Measurements from ENCODE around the gene ADD2.

Gene ADD2

GRCh38 chr2:70703900-70704549, 64.0 kb downstream of the ADD2 start:
- Histone ChIP-seq H3K4me1 (ENCODE audit: control insufficient read depth, insufficient read depth, low read length) (no peaks in the 10 kb centered on the region), H3K9me3 (ENCODE audit: control insufficient read depth, insufficient read depth, low read length) (no peaks in the 10 kb centered on the region), H3K4me3 (ENCODE audit: low read length) (no peak overlapping the region), H3K27me3 (ENCODE audit: control insufficient read depth, insufficient read depth, low read length) (no peaks in the 10 kb centered on the region), H3K27ac (ENCODE audit: low read length) (no peak overlapping the region), H3K36me3 (ENCODE audit: control insufficient read depth, insufficient read depth, low read length) (no peaks in the 10 kb centered on the region)
- DNase-seq (ENCODE audit: low read depth, low spot score) = no peak
- WGBS (ENCODE audit: insufficient coverage, insufficient read length) = no CpG with 5 or more reads among the region's 9 CpGs

GRCh38 chr2:70702711-70703395, 65.1 kb downstream of the ADD2 start:
- no peak overlapping the region for H3K4me3 ChIP-seq (ENCODE audit: low read length)
- H3K36me3 ChIP-seq (ENCODE audit: control insufficient read depth, insufficient read depth, low read length) = 0 out of 2 replicates have a peak, but pooled peaks cover under 1% of the 10 kb centered on the region
- H3K27me3 ChIP-seq (ENCODE audit: control insufficient read depth, insufficient read depth, low read length) = no peaks in the 10 kb centered on the region
- no CpG with 5 or more reads among the region's 8 CpGs for WGBS (ENCODE audit: insufficient coverage, insufficient read length)
- no peaks in the 10 kb centered on the region for H3K9me3 ChIP-seq (ENCODE audit: control insufficient read depth, insufficient read depth, low read length)
- no peak overlapping the region for H3K27ac ChIP-seq (ENCODE audit: low read length)
- DNase-seq (ENCODE audit: low read depth, low spot score) = no peak
- H3K4me1 ChIP-seq (ENCODE audit: control insufficient read depth, insufficient read depth, low read length) = no peaks in the 10 kb centered on the region

- Histone ChIP-seq H3K27ac (ENCODE audit: low read length) (no peak overlapping the region), H3K9me3 (ENCODE audit: control insufficient read depth, insufficient read depth, low read length) (no peaks in the 10 kb centered on the region), H3K27me3 (ENCODE audit: control insufficient read depth, insufficient read depth, low read length) (no peaks in the 10 kb centered on the region), H3K4me1 (ENCODE audit: control insufficient read depth, insufficient read depth, low read length) (no peaks in the 10 kb centered on the region; the same call in 1 of the 2 replicates), H3K36me3 (ENCODE audit: control insufficient read depth, insufficient read depth, low read length) (peaks cover 11% of the 10 kb centered on the region), H3K4me3 (ENCODE audit: low read length) (no peak overlapping the region)
- no CpG with 5 or more reads among the region's 3 CpGs for WGBS (ENCODE audit: insufficient coverage, insufficient read length)
- DNase-seq (ENCODE audit: low read depth, low spot score) = no peak
Observed at GRCh38 chr2:70698847-70699246, 69.2 kb downstream of the ADD2 start.

- DNase-seq (ENCODE audit: low read depth, low spot score) = no peak
- Histone ChIP-seq H3K9me3 (ENCODE audit: control insufficient read depth, insufficient read depth, low read length) (no peaks in the 10 kb centered on the region), H3K36me3 (ENCODE audit: control insufficient read depth, insufficient read depth, low read length) (peaks cover 13% of the 10 kb centered on the region), H3K4me1 (ENCODE audit: control insufficient read depth, insufficient read depth, low read length) (no peaks in the 10 kb centered on the region; the same call in 1 of the 2 replicates), H3K4me3 (ENCODE audit: low read length) (no peak overlapping the region), H3K27ac (ENCODE audit: low read length) (no peak overlapping the region), H3K27me3 (ENCODE audit: control insufficient read depth, insufficient read depth, low read length) (no peaks in the 10 kb centered on the region)
- no CpG with 5 or more reads among the region's 12 CpGs for WGBS (ENCODE audit: insufficient coverage, insufficient read length)
Observed at GRCh38 chr2:70697603-70698383, 70.2 kb downstream of the ADD2 start.

- no peak overlapping the region for H3K27ac ChIP-seq (ENCODE audit: low read length)
- no peaks in the 10 kb centered on the region for H3K27me3 ChIP-seq (ENCODE audit: control insufficient read depth, insufficient read depth, low read length)
- H3K36me3 ChIP-seq (ENCODE audit: control insufficient read depth, insufficient read depth, low read length) = peaks cover 27% of the 10 kb centered on the region
- H3K4me1 ChIP-seq (ENCODE audit: control insufficient read depth, insufficient read depth, low read length) = no peaks in the 10 kb centered on the region; the same call in 1 of the 2 replicates
- DNase-seq (ENCODE audit: low read depth, low spot score) = no peak
- H3K9me3 ChIP-seq (ENCODE audit: control insufficient read depth, insufficient read depth, low read length) = no peaks in the 10 kb centered on the region
- WGBS (ENCODE audit: insufficient coverage, insufficient read length) = no CpG with 5 or more reads among the region's 6 CpGs
- no peak overlapping the region for H3K4me3 ChIP-seq (ENCODE audit: low read length)
Observed at GRCh38 chr2:70696142-70696541, 71.9 kb downstream of the ADD2 start.

- peaks cover 32% of the 10 kb centered on the region for H3K36me3 ChIP-seq (ENCODE audit: control insufficient read depth, insufficient read depth, low read length)
- H3K4me1 ChIP-seq (ENCODE audit: control insufficient read depth, insufficient read depth, low read length) = no peaks in the 10 kb centered on the region; the same call in 1 of the 2 replicates
- no peak overlapping the region for H3K4me3 ChIP-seq (ENCODE audit: low read length)
- no CpG with 5 or more reads among the region's 17 CpGs for WGBS (ENCODE audit: insufficient coverage, insufficient read length)
- DNase-seq (ENCODE audit: low read depth, low spot score) = no peak
- H3K27me3 ChIP-seq (ENCODE audit: control insufficient read depth, insufficient read depth, low read length) = no peaks in the 10 kb centered on the region
- no peaks in the 10 kb centered on the region for H3K9me3 ChIP-seq (ENCODE audit: control insufficient read depth, insufficient read depth, low read length)
- H3K27ac ChIP-seq (ENCODE audit: low read length) = no peak overlapping the region
Observed at GRCh38 chr2:70692256-70692655, 75.7 kb downstream of the ADD2 start.

GRCh38 chr2:70691497-70692140, 76.4 kb downstream of the ADD2 start:
- peaks cover 3% of the 10 kb centered on the region; the same call in 1 of the 2 replicates for H3K4me1 ChIP-seq (ENCODE audit: control insufficient read depth, insufficient read depth, low read length)
- no peaks in the 10 kb centered on the region for H3K27me3 ChIP-seq (ENCODE audit: control insufficient read depth, insufficient read depth, low read length)
- peaks cover 34% of the 10 kb centered on the region for H3K36me3 ChIP-seq (ENCODE audit: control insufficient read depth, insufficient read depth, low read length)
- DNase-seq (ENCODE audit: low read depth, low spot score) = no peak
- H3K4me3 ChIP-seq (ENCODE audit: low read length) = no peak overlapping the region
- H3K9me3 ChIP-seq (ENCODE audit: control insufficient read depth, insufficient read depth, low read length) = no peaks in the 10 kb centered on the region
- H3K27ac ChIP-seq (ENCODE audit: low read length) = no peak overlapping the region
- no CpG with 5 or more reads among the region's 8 CpGs for WGBS (ENCODE audit: insufficient coverage, insufficient read length)

- Histone ChIP-seq H3K4me3 (ENCODE audit: low read length) (no peak overlapping the region), H3K27ac (ENCODE audit: low read length) (no peak overlapping the region), H3K9me3 (ENCODE audit: control insufficient read depth, insufficient read depth, low read length) (no peaks in the 10 kb centered on the region), H3K27me3 (ENCODE audit: control insufficient read depth, insufficient read depth, low read length) (no peaks in the 10 kb centered on the region; the same call in 1 of the 2 replicates), H3K4me1 (ENCODE audit: control insufficient read depth, insufficient read depth, low read length) (peaks cover 3% of the 10 kb centered on the region; the same call in 1 of the 2 replicates), H3K36me3 (ENCODE audit: control insufficient read depth, insufficient read depth, low read length) (peaks cover 35% of the 10 kb centered on the region)
- no peak for DNase-seq (ENCODE audit: low read depth, low spot score)
- no CpG with 5 or more reads among the region's 3 CpGs for whole genome bisulfite sequencing (ENCODE audit: insufficient coverage, insufficient read length)
Observed at GRCh38 chr2:70690846-70691245, 77.2 kb downstream of the ADD2 start.

GRCh38 chr2:70688427-70688826, 79.6 kb downstream of the ADD2 start:
- no peak for DNase-seq (ENCODE audit: low read depth, low spot score)

GRCh38 chr2:70687461-70687795, 80.6 kb downstream of the ADD2 start:
- peaks cover 35% of the 10 kb centered on the region for H3K36me3 ChIP-seq (ENCODE audit: control insufficient read depth, insufficient read depth, low read length)
- no peak for DNase-seq (ENCODE audit: low read depth, low spot score)
- H3K27me3 ChIP-seq (ENCODE audit: control insufficient read depth, insufficient read depth, low read length) = no peaks in the 10 kb centered on the region; the same call in 1 of the 2 replicates
- no peak overlapping the region for H3K27ac ChIP-seq (ENCODE audit: low read length)
- no peaks in the 10 kb centered on the region for H3K9me3 ChIP-seq (ENCODE audit: control insufficient read depth, insufficient read depth, low read length)
- no CpG with 5 or more reads among the region's 4 CpGs for whole genome bisulfite sequencing (ENCODE audit: insufficient coverage, insufficient read length)
- no peak overlapping the region for H3K4me3 ChIP-seq (ENCODE audit: low read length)
- H3K4me1 ChIP-seq (ENCODE audit: control insufficient read depth, insufficient read depth, low read length) = peaks cover 3% of the 10 kb centered on the region; the same call in 1 of the 2 replicates

More at GRCh38 chr2:70688427-70688826, 79.6 kb downstream of the ADD2 start:
- Histone ChIP-seq H3K9me3 (ENCODE audit: control insufficient read depth, insufficient read depth, low read length) (no peaks in the 10 kb centered on the region), H3K4me3 (ENCODE audit: low read length) (no peak overlapping the region), H3K27me3 (ENCODE audit: control insufficient read depth, insufficient read depth, low read length) (no peaks in the 10 kb centered on the region; the same call in 1 of the 2 replicates), H3K4me1 (ENCODE audit: control insufficient read depth, insufficient read depth, low read length) (peaks cover 3% of the 10 kb centered on the region; the same call in 1 of the 2 replicates), H3K27ac (ENCODE audit: low read length) (no peak overlapping the region), H3K36me3 (ENCODE audit: control insufficient read depth, insufficient read depth, low read length) (peaks cover 37% of the 10 kb centered on the region)
- no CpG with 5 or more reads among the region's 5 CpGs for WGBS (ENCODE audit: insufficient coverage, insufficient read length)
